GM19099 (cell line): ENCODE data around the gene TNRC18.

Experiments used
- POLR2A ChIP-seq: IDR thresholded peaks from 3 replicates; pipeline ENCODE4 v1.6.1; 2011; ENCODE audit warnings: low read depth; ENCODE audit not compliant: insufficient read length; ENCODE audit errors: extremely low read depth

The TNRC18 gene

DNA sequence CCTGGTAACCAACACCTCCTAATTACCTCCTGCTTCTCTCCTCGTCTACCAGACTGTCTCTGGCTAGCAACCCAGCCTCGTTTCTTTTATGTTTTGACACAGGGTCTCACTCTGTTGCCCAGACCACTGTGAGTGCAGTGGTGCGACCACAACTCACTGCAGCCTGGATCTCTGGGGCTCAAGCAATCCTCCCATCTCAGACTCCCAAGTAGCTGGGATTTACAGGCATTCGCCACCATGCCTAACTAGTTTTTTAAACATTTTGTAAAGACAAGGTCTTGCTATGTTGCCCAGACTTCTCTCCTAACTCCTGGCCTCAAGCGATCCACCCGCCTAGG is 10.2 kb downstream of the TNRC18 start:
- no peak for TF ChIP-seq POLR2A

DNA sequence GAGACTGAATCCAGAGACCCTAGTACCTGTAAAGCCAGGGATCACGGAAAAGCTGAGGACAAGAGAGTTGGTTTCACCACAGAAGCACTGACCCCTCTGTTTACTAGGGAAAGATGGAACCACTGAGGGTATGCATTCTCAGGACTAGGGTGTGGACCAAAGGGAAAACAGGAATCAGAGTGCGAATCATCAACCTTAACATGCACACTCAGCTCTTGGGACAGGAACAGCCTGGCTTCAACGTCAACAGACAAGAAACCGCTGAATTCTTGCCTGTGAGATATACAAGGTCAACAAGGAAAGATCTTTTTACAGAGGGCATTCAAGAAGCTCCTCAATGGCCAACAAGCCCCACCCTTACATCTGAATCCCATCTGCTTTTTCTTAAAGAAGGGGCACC is 14.9 kb downstream of the TNRC18 start:
- TF ChIP-seq POLR2A = no peak

DNA sequence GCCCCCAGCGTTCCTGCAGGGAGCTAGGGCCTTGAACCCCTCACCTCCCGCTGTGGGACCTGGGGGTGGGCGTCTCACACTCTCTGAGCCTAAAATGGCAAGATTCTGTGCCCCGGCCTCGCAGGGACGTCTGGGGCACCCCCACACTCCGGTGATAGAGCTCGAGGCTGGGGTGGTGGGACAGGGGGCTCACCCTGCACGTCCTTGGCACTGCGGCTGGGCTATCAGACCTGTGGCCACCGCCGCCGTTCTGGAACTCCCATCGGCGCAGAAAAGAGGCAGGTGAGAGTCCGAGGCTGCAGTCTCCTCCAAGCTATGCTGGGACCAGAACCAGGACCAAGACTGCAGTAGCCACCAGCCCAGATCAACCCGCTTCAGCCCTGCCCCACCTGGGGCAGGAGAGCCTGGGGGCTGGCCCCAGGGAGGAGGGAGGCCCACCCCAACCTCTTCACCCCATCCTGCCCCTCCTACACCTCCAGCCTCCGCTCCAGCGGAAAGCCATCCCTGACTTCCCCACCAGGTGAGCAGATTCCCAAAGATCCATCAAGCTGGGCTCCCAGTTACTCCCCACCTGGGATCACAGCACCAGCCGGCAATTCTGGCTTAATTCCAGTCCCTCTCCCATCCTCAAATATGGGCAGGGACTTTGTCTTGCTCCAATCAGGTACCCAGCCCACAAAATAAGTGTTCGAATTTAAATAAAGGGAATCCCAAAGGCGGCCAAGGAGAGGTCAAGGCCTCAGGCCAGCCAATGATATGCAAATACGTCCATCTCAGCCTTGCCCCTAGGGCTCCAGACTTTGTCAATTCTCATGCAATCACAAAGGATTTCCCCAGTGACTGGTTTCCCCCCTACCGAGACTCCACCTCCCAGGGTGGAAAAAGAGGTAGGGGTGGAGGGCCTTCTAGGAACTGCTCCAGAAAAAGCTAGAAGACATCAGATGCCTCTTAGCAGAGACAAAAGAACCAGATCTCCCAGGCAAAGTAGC is 16.4 kb downstream of the TNRC18 start:
- TF ChIP-seq POLR2A = no peak

DNA sequence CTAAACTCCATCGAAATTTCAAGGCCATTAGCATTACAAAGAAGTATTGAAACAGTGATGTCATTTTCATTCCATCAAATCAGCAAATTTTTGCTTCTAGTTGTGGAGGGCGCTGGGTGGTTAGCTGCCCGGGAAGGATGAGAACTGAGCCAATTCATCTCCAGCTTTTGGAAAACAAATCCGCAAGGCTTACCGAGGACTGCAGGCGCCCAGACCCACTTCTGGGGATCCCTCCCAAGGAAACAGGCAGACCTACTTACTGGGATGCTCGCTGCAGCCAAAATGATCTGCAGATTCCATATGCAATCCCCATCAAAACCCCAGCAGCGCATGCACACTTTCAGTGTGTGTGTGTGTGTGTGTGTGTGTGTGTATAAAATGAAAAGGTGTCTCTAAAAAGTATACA is 19.2 kb downstream of the TNRC18 start:
- no peak for TF ChIP-seq POLR2A

DNA sequence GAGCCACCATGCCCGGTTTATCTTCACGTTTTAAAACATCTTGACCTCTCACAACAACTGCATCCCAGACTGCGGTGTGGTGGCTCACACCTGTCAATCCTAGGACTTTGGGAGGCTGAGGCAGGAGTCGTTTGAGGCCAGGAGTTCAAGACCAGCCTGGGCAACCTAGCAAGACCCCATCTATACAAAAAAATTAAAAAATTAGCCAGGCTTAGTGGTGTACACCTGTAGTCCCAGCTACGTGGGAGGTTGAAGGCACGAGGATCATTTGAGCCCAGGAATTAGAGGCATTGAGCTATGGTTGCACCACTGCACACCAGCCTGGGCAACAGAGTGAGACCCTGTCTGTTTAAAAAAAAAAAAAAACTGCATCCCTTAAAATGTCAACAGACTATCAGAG is 20.2 kb downstream of the TNRC18 start:
- no peak for TF ChIP-seq POLR2A

DNA sequence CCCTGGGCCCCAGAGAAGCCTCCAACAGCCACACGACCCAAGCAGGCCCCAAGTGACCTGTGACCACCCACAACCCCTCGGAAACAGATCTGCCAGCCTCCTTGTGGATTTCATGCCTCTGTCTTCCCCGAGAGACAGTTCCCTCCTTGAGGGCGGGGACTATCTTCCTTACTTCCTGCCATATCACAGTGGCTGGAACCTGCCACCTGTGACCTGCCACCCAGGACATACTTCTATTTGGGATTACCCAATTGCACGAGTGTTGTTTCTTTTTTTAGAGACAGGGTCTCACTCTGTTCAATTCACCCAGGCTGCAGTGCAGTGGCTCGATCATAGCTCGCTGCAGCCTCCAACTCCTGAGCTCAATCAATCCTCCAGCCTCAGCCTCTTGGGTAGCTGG is 25.9 kb downstream of the TNRC18 start:
- TF ChIP-seq POLR2A = no peak

DNA sequence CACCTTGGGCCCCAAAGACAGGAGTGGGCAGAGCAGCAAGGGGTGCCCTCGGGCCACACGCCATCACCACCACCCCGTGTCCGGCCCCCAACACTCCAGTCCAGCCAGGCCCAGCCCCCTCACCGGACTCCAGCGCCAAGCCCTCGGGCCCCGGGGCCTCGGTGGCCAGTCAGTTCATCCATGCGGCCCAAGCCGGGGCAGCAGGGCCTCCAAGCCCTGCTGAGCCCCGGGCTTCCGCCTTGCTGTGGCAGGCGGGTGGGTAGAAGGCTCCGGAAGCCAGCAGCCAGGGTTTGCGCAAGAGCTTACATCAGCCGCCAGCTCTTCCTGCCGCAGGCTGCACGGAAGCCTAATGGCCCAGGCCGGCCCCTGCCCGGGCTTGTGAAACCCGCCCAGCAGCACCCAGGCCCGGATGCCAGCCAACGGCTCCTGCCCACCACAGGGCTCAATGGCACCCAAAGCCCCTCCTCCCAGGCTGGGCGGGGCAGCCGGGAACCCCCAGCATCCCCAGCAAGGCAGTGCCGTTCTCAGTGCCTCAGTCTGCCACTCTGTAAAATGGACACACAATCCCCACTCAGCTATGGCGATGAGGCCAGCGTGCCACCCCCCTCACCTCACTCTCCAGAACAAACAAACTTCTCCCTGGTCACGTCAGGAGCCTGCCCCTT is 26.5 kb downstream of the TNRC18 start:
- peak; percentile 75 for TF ChIP-seq POLR2A

DNA sequence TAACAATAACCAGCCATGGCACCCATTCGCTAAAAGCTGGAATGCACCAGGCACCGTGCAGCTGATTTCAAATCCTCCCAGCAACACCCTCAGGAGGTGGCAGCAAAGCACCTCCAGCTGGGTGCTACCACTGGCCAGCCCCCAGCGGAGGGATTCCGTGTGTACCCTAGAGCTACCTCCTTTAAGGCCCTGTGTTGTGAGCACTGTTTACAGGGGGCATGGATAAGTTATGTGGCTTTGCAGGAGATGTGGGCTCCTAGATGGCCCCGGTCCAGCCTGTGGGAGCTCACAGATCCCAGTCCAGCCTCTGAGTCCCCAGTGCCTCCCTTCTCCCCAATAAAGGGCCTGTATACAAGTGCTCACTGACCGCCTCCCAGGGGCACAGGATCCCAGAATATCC is 27.1 kb downstream of the TNRC18 start:
- TF ChIP-seq POLR2A = no peak

DNA sequence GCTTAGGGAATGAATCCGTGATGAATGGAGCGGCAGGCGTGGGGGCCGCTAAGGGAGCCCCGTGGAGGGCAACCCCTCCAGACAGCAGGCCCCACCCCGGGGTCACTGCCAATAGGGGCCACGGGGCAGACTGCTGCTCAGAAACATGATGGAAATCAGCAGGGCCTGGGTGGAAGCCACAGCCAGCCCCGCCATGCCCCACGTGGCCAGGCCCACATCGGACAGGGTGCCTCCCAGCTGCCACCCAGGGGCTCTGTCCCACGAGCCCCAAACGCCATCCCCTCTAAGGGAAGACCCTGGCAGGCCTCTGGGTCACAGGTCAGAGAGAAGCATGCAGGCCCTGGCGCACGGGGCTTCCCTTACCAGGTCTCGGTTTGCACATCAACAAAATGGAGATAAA is 28.4 kb downstream of the TNRC18 start:
- TF ChIP-seq POLR2A = no peak

DNA sequence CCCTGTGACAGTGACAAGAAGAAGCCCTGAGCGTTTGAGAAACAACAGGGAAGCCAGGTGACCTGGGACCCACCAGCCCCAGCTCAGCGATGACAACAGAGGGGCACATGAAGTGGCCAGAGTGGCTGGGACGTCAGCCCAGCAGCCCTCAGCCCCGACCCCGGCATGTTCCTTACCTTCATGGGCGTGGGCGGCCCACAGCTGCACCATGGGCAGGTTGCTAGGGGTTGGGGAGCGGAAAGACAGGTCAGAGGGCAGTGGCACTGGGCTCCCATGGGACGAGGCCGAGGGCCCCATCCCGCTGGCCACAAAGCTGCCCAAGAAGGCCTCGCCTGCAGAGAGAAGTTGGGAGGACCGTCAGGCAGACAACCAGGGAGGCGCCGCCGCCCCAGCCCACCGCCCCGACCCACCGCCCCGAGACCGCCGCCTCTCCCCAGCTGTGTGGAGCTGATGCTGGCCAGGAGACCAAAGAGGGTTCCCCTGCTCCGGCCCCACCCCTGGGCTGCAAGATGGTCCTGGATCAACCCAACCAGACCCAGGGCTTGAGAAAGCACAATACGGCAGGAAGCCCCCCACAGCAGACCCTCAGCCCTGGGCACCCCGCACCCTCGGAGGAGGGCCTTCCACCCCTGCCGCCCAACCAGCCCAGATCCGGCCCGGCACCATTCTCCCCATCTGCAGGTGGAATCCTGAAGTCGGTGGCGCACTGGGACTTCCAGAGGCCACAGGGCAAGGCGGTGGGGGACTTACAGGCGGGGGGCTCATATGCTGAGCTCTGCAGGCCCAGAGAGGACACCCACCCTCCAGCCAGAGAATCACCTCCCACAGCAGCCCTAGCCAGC is 29.1 kb downstream of the TNRC18 start:
- no peak for TF ChIP-seq POLR2A

DNA sequence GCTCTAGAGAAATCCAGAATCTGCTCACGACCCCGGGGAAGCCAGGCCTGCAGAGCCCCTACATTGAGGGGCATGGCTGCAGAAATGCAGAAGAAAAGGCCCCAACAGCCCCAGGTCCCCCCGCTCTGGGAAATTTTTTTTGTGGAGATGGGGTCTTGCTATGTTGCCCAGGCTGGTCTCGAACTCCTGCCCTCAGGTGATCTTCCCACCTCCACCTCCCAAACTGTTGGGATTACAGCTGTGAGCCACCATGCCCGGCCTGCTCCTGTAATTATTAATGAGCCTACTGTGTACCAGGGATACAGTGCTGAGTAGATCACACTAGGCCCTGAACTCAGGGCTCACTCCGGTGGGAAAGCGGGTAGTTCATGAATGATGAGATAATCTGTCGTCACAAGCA is 29.9 kb downstream of the TNRC18 start:
- no peak for TF ChIP-seq POLR2A

DNA sequence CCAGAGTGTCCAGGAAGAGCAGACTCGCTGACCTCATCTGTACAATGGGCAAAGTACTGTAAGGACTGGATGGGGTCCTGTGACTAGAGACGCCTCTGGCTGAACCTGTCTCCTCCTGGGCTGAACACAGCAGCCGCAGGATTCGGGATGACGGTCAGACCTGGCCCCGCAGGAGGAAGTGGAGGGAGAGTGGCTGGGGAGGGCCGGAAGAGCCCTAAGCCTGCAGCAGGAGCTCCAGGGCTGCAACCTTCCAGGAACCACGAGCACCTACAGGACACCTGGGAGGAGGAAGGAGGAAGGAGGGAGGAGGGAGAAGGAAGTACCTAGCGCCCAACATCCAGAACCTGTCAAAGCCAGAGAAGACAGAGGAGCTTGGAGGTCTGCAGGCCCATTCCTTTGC is 30.3 kb downstream of the TNRC18 start:
- TF ChIP-seq POLR2A = no peak

DNA sequence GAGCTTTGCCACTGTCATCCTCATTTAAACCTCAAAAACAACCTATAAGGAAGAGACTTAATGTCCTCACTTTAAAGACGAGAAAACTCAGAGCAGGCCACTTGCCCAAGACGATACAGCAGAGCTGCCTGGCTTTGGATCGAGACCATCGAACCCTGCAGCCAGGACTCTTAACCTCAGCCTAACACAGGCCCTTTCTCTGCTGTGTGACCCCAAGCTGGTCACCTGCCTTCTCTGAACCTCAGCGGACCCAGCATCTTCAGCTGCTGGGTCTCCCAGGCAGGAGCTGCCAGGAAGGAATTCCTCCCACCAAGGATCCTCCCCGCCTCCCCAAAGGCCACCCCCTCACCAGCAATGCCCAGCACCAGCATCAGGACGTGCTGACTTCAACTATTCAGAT is 32.7 kb downstream of the TNRC18 start:
- no peak for TF ChIP-seq POLR2A

DNA sequence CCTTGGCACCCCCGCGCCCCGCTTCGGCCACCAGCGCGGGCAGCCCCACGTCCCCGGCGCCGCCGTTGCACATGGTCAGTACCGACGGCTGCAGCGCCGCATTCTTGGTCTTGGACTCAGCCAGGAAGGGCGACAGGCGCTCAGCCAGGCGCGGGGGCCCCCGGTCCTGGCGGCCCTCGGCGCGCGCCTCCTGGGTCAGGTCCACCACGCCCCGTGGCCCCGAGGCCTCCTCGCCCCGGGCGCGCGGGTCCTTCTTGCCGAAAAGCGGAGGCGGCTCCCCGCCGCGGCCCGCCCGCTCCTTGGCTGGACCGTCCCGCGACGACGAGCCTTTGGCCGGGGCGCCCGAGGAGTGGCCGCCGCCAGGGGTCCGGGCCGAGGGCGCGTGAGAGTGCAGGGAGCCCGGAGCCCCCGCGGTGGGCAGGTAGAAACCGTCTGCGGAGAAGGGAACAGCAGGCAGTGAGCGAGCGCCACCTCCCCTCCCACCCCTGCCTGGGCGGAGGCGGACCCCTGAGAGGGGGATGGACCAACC is 34.7 kb downstream of the TNRC18 start:
- no peak for TF ChIP-seq POLR2A

DNA sequence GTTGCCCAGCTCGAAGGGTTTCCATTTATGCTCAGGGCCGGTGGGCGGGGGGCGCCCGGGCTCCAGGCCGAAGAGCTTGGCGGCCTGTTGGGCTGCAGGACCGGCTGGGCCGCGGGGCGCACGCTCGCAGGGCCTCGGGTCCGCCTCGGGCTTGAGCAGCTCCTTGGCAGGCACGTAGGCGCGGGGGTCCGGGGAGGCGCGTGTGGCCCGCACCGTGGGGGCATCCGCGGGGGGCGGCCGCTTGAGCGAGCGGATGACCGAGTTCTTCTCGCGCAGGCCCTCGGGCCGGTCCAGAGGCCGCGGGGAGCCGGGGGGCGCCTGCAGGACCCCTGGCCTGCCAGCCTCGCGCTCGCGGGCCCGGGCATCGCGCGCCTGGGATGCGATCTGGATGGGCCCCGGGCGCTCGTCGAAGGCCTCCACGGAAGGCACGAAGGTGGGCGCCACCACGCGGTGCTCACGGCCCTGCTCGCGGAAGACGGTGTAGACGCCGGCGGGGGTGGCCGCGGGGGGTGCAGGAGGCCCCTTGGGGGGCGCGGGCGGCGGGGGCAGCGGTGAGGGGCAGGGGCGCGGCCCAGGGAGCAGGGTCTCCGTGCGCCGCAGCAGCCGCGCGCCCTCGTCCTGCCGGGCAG is 35.2 kb downstream of the TNRC18 start:
- no peak for TF ChIP-seq POLR2A
